GM12865 (cell line): ENCODE data around the gene RASA4B.
"Not testable (repeated sequence)": the region's sequence is repeated elsewhere in the genome, so short reads cannot be mapped to it uniquely, and the experiment has no call there.

Source experiments
- DNase-seq: peaks from one replicate; pipeline ENCODE4 v3.0.0; 2010; ENCODE audit warnings: low read depth
- H3K4me3 ChIP-seq: 2 replicates; pipeline ENCODE4 v1.5.1; 2011; ENCODE audit warnings: mild to moderate bottlenecking, low read depth, low read length, control low read depth
- CTCF ChIP-seq: IDR thresholded peaks from 2 replicates; pipeline ENCODE4 v1.5.1; 2011; ENCODE audit warnings: low read length, control low read depth, low read depth, inconsistent platforms; ENCODE audit not compliant: insufficient read depth; ENCODE audit errors: missing control alignments

The RASA4B gene

GRCh38 chr7:102456327-102456726 lies 61.2 kb downstream of the RASA4B start:
- no peak overlapping the region for H3K4me3 ChIP-seq
- no peak for TF ChIP-seq CTCF
- no peak for DNase-seq

GRCh38 chr7:102455596-102455995 lies 62.0 kb downstream of the RASA4B start:
- TF ChIP-seq CTCF, result no peak
- DNase-seq, result no peak
- no peak overlapping the region for H3K4me3 ChIP-seq

- not testable (repeated sequence) for DNase-seq, H3K4me3 ChIP-seq
Measured at GRCh38 chr7:102454932-102455331, 62.6 kb downstream of the RASA4B start.

GRCh38 chr7:102454468-102454867 lies 63.1 kb downstream of the RASA4B start:
- no peak for DNase-seq
- no peak for TF ChIP-seq CTCF
- no peak overlapping the region for H3K4me3 ChIP-seq

GRCh38 chr7:102453319-102453718 lies 64.3 kb downstream of the RASA4B start:
- TF ChIP-seq CTCF, result no peak
- no peak for DNase-seq

GRCh38 chr7:102452451-102452850 lies 65.1 kb downstream of the RASA4B start:
- no peak for DNase-seq
- H3K4me3 ChIP-seq, result no peak overlapping the region
- TF ChIP-seq CTCF, result no peak

More at GRCh38 chr7:102453319-102453718, 64.3 kb downstream of the RASA4B start:
- H3K4me3 ChIP-seq, result no peak overlapping the region

GRCh38 chr7:102451371-102452054 lies 66.1 kb downstream of the RASA4B start:
- no peak for TF ChIP-seq CTCF
- no peak for DNase-seq
- H3K4me3 ChIP-seq, result no peak overlapping the region
